GM19452 (cell line): ENCODE data around the gene TEX35.
A peak's percentile ranks its signal among the peaks of the same experiment; 100 is the strongest.
"Not testable (repeated sequence)": the region's sequence is repeated elsewhere in the genome, so short reads cannot be mapped to it uniquely, and the experiment has no call there.

Experiments
- ATAC-seq: cut with Tn5 transposase; IDR thresholded peaks from one replicate; pipeline ENCODE4 v1.9.1; 2021; ENCODE audit not compliant: unreplicated experiment

The TEX35 gene

DNA sequence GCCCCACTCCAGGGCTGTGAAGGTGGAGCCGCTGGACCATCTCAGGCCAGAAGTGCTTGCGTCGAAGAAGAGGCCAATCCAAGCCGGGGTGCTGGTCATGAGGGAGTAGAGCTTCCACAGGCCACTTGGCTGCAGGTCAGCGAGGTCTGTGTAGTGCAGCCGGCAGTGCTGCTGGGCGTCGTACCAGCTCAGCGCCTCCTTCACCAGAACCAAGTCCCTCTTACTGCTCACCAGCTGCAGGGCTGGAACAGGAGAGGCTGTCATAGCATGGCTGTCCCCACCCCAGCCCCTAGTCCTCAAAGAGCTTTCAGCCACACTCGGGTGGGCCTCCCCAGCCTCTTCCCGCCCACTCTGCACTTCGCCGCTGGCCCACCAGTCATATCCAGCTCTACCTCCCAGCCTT is 18.3 kb upstream of the TEX35 start:
- ATAC-seq = no peak

DNA sequence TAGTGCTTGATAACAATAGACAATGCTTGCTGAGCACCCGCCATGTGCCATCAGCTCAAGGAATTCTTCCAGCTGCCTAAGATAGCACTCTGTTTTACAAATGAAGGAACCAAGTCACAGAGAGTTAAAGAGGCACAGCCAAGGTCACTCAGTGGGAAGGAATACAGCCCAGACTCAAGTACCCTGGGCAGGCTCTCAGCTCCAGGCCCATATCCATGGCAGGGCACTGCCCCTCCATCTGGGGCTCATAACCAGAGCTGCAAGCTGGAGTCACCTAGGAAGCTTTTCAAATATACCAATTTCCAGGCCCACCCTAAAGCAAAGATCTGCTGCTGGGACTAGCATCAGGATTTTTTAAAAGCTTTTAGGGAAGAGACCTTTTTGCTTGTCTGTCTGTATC is 17.8 kb upstream of the TEX35 start:
- ATAC-seq = no peak

DNA sequence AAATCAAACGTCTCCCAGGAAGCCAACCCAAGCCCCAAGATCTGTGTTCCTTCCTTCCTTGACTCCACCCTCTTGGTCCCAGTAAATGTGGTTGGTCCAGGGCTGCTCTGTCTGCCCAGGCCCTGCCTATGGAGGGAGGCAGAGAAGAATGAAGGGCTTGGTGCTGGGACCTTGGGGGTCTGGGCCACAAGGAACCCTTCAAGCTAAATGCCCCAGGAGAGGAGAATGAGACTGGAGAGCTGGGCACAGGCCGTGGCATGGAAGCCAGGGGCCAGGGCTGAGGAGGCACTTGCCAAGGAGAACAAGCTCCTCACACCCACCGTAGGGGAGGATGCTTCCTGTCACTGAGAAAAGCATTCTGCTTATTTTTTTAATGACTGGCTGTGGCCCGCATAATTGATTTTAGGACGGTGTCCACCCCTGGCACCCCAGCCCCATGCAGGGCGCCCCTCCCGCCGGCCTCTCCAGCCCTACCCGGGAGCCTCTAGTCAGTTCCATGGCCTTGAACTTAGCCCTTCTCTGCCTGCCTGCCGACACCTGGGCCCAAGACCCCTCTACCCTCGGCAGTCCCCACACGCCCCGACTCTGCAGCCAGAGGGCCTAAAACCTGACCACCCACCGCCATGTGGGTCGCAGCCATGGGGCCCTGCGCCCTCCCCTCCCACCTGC is 17.0 kb upstream of the TEX35 start:
- no peak for ATAC-seq

DNA sequence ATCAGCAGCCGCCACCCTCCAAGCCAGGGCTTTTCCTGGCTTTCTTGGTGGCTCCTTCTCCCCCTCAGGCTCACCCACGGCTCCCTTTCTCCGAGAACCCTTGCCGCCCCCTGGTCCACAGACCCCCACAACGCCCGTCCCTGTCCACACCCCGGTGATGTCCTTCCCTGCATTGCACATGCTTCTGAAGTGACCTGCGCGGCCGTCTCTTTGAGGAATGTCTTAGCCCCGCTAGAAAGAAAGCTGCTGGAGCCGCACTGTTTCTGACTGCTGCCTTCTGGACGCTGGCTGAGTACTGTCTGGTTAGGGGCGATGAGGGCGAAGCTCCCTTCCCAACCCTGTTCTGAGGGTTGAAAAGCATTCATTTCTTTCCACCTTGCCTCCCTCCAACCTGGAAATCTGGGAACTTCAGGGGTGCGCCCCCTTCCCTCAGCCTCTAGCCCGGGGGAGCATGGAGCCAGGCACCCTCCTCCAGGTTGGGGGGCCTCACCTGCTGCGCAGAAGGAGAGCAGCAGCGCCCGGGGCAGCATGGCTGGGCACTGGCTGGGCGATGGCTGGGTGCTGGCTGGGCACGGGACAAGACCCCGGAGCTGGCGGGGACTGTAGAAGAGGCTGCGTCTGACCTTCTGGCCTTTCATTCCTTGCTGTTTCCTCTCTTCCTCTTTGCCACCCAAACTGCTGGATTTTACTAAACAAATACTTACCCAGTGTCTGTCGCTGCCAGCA is 16.3 kb upstream of the TEX35 start, which contains the start of gene CLEC20A:
TSS of gene CLEC20A (minus strand) at position 555 of the 726 bp plus-strand sequence. CDS start at position 530, 25 bp downstream.
- ATAC-seq = no peak

DNA sequence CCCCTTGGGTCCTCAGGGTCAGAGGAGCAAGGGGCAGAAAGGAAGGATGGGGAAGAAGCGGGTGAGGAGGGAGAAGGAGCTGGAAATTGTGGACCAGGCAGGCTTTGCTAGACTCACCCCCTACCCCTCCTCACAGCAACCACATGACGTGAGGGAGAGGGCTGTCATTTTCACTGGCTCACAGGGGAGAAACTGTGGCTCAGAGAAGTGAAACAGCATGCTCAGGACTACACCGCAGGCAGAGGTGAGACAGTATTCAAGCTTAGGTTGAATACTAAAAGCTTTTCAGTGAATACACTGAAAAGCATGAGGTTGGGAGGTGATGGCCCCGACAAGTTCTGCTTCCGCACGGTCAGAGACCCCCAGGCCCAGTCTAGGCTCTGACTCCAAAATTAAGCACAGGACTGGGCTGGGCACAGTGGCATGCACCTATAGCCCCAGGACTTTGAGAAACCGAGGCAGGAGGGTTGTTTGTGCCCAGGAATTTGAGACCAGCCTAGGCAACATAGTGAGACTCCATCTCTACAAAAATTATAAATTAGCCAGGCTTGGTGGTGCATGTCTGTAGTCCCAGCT is 14.9 kb upstream of the TEX35 start:
- ATAC-seq = no peak

DNA sequence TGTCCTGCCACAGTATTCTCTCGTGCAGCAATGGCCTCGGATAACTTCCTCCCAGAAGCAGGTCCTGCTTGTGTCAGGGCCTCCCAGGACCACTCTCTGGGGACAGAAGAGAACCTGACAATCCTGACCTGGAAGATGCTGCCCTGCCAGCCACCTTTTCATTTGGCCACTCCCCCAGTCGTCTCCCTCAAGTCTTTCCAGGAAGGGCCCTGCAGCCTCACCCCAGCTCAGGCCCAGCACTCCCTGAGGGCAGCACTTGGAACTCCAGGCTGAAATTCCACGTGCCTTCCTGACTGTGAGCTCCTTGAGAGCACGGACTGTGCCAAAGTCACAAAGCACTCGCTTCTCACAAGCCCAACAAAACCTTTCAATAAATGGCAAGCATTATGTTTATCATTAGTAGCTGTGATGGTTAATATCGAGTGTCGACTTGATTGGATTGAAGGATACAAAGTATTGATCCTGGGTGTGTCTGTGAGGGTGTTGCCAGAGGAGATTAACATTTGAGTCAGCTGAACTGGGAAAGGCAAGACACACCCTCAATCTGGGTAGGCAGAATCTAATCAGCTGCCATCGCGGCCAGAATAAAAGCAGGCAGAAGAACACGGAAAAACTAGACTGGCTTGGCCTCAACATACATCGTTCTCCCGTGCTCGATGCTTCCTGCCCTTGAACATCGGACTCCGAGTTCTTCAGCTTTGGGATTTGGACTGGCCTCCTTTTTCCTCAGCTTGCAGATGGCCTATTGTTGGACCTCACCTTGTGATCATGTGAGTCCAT is 13.8 kb upstream of the TEX35 start:
- no peak for ATAC-seq

DNA sequence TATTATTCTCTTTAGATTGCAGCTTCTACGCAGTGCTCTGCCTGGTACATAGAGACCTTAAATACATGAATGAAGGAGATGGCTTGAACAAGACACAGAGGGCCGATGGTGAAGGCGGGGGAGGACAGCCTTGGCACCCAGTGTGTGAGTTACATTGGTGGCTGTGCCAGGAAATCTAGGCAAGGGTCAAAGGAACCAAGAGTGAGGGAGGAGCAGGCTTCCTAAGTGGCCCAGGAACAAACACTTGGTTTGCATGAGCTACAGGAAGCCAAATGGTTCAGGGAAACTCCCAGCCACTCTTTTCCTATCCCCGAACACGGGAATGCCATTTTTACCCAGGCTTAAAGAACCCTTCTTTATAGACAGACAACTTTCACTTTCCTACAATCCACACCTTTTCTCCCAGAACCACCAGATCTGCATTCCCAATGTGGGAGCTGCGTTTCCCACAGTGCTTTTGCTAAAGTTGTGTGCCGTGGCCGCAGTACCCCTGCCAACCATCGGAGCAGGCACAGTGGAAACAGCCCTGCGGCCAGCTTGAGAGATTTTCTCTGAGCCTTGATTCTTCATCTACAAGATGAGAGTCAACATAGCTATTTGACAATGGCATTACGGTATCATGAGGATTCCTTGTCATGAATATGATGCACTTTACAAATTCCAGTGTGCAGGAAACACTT is 12.7 kb upstream of the TEX35 start:
- ATAC-seq = no peak

DNA sequence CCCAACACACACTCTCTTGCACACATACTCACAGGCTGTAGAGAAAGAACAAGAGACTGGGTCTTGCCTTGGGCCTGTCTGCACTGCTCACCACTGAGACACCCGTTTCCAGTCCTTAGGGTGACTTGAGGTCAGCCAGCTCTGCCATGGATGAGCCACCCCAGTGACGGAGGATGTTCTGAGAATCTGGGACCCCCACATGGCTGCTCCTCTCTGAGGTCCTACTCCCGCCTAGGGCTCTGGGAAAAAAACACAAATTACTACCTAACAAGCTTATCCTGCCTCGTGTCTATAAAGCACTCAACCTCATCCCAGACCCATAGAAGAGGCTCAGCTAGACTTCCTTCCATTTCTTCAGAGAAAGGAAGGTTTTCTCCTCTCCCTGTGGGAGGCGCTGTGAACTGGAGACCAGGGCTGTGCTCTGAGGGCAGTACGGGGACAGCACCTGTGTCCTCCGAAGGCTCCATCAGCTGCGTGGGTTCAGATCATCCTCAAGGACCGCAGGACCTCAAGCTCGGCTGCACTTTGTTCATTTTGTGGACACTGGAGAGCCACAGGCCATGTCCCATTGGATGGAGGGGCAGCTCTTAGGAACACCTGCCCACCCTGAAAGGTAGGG is 11.9 kb upstream of the TEX35 start:
- no peak for ATAC-seq

DNA sequence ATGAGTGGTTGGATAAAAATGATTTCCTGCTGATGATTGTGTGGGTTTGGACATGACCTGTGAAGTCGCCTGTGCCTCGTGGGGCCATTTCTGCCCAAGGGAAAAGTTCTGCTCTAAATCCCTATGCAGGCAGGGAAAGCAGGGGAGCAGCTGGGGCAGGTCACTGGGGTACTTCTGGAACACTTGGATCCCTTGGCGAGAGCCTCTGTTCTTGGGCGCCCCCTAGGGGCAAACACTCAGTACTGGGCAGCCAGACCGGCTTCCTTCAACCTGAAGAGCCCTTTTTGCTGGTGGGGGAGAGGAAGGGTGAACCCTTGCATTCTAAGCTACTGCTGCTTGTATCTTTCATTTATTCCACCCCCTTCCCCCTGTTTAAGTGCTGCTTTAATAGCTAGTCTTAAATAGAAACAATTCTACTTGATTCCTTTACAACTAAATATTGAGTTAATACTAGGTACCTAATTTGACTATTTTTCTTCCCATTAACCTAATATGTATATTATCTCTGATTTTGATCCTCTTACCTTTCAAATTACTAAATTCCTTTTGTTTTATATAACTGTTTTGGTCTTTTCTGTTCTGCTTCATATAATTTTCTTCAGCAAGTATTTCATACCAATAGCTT is 11.1 kb upstream of the TEX35 start:
- ATAC-seq = peak; percentile 90

DNA sequence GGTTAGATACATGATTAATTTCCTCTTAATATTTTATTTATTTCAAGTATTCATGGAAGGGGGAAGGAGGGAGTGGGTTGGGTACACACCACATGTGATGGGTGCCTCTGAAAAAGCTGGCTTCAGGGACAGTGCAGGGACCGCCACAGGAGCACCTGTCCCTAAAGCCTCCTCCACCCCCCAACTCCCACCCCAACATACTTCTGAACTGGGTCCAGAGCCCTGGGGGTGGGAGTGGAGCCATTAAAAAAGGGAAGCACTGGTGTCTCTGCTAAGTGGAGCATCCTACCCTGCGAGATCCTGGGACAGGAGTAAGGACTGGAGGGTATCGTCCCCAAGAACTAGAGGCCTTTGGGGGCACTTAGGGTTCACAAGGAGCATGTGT is 10.6 kb upstream of the TEX35 start:
- ATAC-seq = no peak

DNA sequence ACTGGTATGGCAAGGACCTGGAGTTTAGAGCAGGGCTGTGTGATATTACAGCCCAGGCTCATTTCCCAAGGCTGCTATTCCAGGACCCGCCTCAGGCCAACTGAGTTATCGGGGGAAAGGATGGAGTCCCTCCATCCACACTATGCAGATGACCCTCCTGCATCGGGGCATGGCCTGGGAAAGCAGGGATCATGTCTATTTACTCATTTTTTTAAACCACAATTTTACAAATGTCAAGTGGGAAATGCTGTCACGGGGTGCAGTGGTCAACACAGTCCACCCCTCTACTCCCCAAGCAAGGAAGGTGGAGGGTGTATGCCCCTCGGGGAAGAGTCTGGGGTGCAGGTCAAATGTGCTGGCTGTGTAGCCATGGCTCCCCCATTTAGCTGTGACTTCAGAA is 10.1 kb upstream of the TEX35 start:
- ATAC-seq = no peak

DNA sequence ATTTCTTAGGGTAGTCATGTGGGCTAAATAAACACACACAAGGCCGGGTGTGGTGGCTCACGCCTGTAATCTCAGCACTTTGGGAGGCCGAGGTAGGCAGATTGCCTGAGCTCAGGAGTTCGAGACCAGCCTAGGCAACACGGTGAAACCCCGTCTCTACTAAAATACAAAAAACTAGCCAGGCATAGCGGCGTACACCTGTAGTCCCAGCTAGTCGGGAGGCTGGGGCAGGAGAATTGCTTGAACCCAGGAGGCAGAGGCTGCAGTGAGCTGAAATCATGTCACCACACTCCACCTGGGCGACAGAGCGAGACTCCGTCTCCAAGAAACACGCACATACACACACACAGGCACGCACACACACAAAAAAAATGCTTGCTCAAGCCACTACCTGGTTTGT is 9.6 kb upstream of the TEX35 start:
- not testable (repeated sequence) for ATAC-seq

DNA sequence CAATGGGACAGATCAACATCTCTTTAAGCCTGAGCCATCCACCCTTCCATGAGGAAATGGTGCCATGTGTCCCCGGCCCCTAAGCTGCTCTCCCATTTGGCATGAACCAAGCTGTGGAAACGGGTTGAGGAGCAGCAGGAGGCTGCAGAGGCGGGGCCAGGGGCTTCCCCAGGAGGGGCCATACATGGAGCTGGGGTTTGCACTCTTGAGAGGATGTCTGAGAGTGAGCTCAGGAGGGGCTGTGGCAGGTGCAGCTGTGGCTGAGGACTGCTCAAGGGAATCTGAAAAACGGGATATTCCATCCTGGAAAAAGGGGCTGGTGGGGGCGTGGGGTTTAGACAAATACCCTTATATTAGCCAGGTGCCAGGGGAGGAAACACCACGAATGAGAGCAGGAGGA is 9.1 kb upstream of the TEX35 start:
- ATAC-seq = no peak

DNA sequence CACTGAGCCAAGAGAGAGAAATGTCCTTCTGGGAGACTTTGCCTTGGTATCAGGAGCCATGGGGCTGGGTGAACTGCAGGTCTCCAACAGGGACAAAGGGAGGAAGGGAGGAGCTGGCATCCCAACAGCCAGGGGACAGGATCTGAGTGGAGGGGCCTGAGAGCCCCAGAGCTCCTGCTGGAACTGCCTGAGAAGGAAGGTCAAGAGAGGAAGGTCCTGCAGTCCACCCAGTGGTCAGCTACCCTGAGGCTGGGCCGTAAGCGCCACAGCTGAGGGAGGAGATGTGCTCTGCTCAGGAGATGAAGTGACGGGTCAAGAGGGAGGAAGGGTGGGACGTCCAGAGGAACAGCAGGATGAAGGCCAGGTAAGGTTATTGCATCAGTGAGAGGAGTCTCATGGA is 8.6 kb upstream of the TEX35 start:
- no peak for ATAC-seq

DNA sequence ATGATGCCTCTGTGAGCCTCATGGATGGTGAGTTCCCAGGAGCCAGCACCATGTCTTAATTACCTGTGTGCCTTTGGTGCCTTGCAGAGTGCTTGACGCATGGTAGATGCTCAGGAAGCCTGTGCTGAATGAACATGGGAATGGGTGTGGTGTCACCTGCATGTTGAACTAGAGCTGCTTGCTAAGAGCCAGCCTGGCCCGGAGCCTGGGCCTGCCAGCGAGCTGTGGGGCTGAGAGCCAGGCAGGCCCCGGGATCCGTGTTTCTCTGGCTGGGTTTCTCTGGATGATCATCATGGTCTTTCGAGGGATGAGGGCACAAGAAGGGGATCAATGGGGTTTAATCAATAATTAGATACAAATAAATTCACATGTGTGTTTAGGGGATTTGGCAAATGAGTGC is 6.7 kb upstream of the TEX35 start:
- ATAC-seq = no peak

DNA sequence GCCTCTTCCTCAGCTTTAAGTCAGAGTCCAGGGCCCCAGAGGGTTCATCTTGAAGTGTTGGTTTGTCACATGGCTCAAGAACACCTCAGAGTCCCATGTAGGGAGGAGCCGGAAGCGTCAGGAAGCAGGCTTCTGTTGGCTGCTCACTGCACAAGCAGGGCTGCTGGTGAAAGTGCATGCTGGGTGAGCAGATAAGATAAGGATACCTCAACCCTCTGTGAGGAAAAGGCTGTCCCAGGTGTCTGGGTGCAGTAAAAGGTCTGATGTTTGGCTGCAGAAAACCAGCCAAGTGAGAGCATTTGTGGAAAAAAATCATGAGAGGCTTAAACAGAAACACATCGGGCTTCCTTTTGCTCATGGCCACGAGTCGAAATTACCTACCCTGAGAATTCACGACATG is 6.2 kb upstream of the TEX35 start:
- no peak for ATAC-seq

DNA sequence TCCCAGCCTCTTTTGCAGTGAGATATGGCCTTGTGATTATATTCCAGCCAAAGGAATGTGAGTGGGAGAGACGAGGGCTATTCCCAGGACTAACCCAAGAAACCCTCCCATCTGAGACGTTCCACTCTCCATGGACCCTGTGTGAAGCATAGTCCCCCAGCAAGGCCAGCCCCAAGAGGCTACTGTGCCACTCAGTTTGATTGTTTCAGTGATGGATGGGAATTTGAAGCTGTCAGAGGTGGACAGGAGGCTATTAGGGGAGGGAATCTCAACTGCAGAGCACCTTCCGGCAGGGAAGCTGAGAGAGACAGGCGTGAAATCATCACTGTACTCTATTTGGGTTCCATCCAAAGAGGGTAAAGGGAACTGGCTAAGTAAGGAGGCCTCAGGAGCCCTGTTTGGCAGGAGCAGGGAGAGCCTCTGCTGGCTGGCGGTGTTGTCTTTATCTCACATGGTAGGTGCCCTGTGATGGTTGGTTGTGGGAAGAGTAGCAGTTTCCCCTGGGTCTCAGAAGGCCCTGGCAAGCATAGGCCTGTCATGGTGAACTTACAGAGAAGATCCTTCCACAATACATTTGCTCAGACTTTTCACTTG is 3.4 kb upstream of the TEX35 start:
- no peak for ATAC-seq

DNA sequence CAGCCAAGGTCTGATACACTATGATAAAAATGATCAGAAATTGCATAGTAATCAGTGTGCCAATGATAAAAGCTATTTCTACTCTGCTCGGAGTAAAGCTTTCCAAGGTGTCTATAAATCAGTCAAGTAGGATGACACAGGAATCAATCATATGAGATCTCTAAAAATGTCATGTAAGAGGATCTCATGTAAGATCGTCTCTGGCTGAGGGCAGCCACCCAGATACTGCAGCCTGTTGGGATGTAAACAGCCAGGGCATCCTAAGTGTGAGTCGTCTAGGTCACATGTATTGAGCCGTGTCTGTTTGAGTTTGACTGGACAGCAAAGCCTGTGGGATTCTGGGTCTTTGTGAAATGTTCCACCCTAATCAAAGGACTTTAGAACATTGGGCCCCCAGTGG is 2.8 kb upstream of the TEX35 start:
- no peak for ATAC-seq

DNA sequence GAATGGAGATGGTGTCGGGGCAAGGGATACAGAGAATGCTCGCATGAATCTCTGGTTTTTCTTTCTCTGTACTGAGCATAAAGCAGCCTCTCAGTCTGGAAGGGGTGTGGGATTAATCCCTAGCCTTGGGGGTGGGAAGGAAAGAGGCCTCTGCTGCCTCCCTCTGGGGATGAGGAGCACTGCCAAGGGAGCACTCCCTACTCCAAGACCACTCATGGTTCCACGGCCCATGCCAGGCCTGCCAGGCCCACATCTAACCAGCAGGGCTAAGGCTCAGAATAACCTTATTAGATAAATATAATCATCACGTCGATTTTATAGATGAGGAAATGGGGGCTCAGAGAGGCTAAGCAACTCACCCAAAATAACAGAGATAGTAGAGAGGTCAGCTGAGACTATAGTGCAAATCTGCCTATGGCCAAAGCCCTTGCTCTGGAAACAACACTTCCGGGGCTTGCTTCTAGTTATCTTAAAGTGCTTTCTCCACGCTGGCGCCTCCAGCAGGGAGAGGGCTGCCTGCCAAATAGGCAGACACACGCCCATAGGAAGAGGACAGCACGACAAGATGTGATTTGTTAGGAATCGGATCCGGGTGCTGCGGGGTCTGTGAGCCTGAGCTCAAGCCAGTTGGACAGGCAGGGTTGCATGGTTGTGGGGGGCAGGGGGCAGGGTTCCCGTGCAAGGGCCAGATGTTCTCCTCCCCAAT is 522 bp downstream of the TEX35 start:
- no peak for ATAC-seq
